Hepatic stellate cell (primary cell): ENCODE data around the gene ZNF507.

Source experiments
- DNase-seq: peaks from one replicate; pipeline ENCODE4 v3.0.0; 2011; ENCODE audit warnings: low spot score

ZNF507 gene

GRCh38 chr19:32339988-32340874 is 5.2 kb upstream of the ZNF507 start:
- peak; percentile 60 for DNase-seq

- DNase-seq = no peak
These were observed 2.7 kb upstream of the ZNF507 start for GRCh38 chr19:32342695-32343094.

DNA sequence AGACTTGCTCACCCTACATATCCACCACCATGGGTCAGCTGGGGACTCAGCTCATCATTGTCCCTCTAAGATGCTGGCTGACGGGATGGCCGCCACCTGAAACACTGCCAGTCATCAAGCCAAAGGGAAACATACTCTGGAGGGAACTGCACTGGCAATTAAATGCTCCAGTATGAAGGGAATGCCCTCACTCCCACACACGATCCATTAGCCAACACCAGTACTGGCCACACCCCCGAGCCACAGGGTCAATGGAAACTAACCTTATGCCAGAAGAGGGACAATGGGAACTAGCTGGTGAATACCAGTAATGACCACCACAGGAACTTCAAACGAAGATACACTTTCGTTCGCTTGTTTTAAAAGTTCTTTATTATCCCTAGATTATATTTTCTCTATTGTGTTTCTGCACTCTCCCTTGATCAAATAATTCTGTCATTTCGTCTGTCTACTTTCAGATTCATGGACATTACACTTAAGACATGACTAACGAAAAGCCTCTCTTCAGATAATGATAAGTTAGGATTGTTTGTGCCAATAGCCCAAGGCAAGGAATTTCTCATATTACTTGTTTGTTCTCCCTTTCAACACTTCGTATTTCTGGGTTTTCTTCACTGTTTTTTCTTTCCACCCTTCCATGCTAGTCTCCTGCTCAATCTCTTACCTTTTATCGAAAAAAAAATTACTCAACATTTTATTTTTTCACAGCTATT is 1.7 kb upstream of the ZNF507 start:
- DNase-seq = no peak

GRCh38 chr19:32346901-32347300 is 1.5 kb downstream of the ZNF507 start:
- DNase-seq = no peak

DNA sequence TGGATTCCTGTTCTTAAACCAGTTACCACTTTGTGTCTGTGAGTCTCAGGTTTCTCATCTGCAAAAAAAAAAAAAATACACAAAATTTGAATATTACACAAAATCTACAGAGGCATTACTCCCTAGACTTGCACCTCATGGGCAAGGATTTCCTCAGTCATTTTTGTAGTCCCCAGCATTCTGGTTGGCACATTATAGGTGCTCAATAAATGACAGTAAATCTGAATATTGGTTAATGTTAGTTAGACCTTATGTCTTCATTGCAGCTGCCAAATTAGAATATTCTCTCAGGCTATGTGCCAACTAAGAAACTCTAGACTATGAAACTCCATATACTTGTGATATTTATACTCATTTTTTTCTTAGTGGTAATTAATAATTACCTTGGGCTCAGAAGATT is 2.2 kb downstream of the ZNF507 start:
- no peak for DNase-seq

GRCh38 chr19:32349051-32349450 is 3.6 kb downstream of the ZNF507 start:
- no peak for DNase-seq

- DNase-seq = no peak
These were observed 4.5 kb downstream of the ZNF507 start for GRCh38 chr19:32349724-32350470.

GRCh38 chr19:32350471-32350865 is 5.1 kb downstream of the ZNF507 start:
- no peak for DNase-seq

DNA sequence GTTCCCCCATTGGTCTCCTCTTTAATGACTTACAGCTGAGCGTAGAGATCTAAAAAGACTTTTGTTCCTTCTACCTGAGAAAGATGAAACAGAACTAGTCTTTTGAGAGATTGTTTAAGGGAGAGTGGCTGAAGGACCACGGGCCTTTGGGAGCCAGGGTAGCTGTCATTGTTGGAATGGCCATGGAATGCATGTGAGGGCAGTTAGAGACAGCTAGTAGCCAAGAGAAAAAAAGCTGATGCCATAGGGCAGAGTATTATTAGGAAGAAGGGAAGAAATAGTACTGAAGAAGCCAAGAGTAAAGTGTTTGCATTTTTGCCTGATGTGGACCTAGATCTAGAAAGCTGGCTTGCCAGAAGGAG is 5.6 kb downstream of the ZNF507 start:
- no peak for DNase-seq

GRCh38 chr19:32352241-32352630 is 6.8 kb downstream of the ZNF507 start:
- no peak for DNase-seq

GRCh38 chr19:32354345-32354744 is 8.9 kb downstream of the ZNF507 start:
- no peak for DNase-seq

- DNase-seq = no peak
These were observed 9.9 kb downstream of the ZNF507 start for GRCh38 chr19:32355309-32355708.

DNA sequence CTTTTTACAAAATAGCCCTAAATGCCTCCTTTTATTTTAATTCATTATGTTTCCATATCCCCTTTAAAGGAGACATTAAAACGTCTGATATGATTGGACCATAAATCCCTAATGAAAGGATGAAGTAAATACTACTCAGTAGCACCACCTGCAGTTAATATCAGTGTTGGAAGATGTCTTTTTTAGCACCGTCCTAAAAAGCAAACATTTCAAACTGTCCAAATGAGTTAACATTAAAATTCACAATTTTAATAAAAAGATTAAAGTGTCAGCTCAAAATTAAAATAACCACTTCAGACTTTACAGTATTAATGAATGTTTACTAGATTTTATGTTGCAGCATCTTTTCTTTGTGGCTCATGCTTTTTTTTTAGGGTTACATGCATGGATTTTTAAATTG is 12.3 kb downstream of the ZNF507 start:
- DNase-seq = no peak

DNA sequence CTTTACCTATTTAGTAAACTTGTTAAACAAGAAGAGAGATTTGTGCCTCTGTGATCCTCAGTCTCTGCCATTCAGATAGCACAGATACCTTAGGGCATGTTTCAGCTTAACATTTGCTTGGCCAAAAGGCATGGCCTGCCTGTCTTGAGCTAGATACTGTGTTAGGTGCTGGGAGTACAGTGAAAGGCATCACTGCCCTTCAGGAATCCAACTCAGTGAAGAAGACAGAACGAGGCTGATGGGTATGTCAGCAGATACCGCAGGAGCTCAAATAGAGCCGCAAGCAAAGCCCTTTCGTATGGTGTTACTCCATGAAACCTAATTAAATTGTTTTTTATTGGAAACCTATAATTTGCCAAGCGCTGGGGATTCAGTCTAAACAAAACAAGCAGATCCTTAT is 12.9 kb downstream of the ZNF507 start:
- DNase-seq = no peak

- no peak for DNase-seq
These were observed 14.2 kb downstream of the ZNF507 start for GRCh38 chr19:32359581-32359980.

GRCh38 chr19:32361574-32362317 is 16.3 kb downstream of the ZNF507 start:
- no peak for DNase-seq

DNA sequence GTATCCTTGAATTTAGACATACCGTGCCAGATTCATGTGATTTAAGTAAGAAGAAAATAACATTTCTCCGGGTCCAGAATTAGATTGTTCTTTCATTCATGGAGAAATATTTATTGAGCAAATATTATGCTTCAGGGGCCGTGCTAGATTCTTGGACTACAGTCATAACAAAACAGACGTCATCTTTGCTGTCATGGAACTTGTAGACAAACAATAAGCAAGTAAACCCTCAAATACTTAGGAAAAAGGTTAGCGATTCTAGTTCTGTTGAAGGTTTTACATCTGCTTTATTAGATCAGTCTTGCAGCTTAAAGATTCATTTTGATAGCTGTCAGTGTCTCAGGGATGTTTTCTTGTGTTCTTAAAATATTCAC is 16.9 kb downstream of the ZNF507 start:
- no peak for DNase-seq

GRCh38 chr19:32363175-32363574 is 17.8 kb downstream of the ZNF507 start:
- no peak for DNase-seq

GRCh38 chr19:32363632-32364031 is 18.2 kb downstream of the ZNF507 start:
- DNase-seq = no peak

DNA sequence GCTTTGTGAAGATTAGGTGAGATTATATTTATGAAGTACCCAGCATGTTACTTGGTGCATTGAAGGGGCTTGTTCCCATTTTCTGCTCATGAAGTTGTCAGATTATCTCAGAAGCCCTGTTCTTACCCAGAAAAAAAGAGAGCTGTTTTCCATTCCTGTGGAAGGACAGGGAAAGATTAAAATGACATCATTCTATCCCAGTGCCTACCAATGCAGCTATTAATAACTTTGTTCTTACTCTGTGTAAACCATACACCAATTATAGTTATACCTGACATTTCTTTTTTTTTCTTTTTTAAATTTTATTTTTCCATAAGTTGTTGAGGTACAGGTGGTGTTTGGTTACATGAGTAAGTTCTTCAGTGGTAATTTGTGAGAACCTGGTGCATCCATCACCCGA is 18.6 kb downstream of the ZNF507 start:
- DNase-seq = no peak

DNA sequence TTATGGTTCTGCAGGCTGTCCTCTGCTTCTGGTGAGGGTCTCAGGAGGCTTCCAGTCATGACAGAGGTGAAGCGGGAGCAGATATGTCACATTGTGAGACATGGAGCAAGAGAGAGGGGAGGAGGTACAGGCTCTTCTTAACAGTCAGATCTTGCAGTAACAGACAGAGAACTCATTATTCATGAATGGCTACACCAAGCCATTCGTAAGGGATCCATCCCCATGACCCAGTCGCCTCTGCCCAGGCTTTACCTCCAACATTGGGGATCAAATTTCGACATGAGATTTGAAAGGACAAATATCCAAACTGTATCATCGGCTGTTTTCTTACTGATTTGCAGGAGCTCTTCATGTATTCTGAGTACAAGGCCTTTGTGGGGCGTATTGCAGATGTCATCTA is 21.7 kb downstream of the ZNF507 start:
- no peak for DNase-seq

GRCh38 chr19:32367948-32368536 is 22.6 kb downstream of the ZNF507 start:
- DNase-seq = no peak
